HK-2 (cell line): ENCODE data around the gene AKAP1.

ENCODE experiments used
- DNase-seq: peaks from one replicate; pipeline ENCODE4 v3.0.0-alpha.2; 2018; ENCODE audit not compliant: unreplicated experiment

Gene AKAP1

GRCh38 chr17:57164814-57165213, 79.8 kb downstream of the AKAP1 start:
- DNase-seq: no peak

GRCh38 chr17:57165754-57166153, 80.7 kb downstream of the AKAP1 start:
- no peak for DNase-seq

GRCh38 chr17:57166803-57167202, 81.8 kb downstream of the AKAP1 start:
- no peak for DNase-seq

- no peak for DNase-seq
Observed at GRCh38 chr17:57168695-57169094, 83.6 kb downstream of the AKAP1 start.

DNA sequence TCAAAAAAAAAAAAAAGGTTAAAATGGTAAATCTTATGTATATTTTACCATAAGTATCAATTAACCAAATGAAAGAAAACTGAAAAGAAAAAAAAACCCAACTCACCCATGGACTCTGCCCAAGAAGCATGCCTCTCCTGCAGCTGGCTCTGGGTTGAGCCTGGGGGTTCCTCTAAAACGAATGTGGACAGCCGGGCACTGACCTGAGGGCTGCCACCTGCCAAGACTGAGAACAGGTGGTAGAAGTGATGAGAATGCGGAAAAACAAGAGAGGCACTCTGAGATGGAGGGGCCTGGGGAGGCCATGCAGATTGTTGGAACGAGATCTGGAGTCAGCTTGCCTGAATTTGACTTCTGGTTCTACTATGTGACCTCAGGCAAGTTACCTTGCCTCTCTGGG, 85.8 kb downstream of the AKAP1 start:
- DNase-seq: no peak
